Neutrophil (primary cell): ENCODE results near the gene ZBTB21.

Experiments used
- H3K27ac ChIP-seq: fragments of 200-600 bp; sonication (generic); 2 replicates; pipeline ENCODE4 v1.5.1; 2016; ENCODE audit warnings: mild to moderate bottlenecking, moderate library complexity
- H3K27me3 ChIP-seq: fragments of 200-600 bp; sonication (generic); 2 replicates; pipeline ENCODE4 v1.6.0; 2016; ENCODE audit warnings: mild to moderate bottlenecking
- H3K36me3 ChIP-seq: fragments of 200-600 bp; sonication (generic); 2 replicates; pipeline ENCODE4 v1.5.1; 2017
- H3K4me1 ChIP-seq, 2 experiments: fragments of 200-600 bp in 1 of 2; sonication (generic) in 1 of 2; 1 replicate in 1 of 2; 2 replicates in 1 of 2; pipeline versions ENCODE4 v1.5.1 to v1.6.1; 2013 to 2016; ENCODE audit warnings: low read depth in 1 of 2, low read length in 1 of 2, mild to moderate bottlenecking in 1 of 2, moderate library complexity in 1 of 2; ENCODE audit not compliant: control insufficient read depth in 1 of 2, insufficient read depth in 1 of 2
- H3K4me3 ChIP-seq, 2 experiments: fragments of 200-600 bp in 1 of 2; sonication (generic) in 1 of 2; 1 replicate in 1 of 2; 2 replicates in 1 of 2; pipeline ENCODE4 v1.5.1; 2013 to 2016; ENCODE audit warnings: low read depth in 1 of 2, low read length in 1 of 2, mild to moderate bottlenecking in 1 of 2, moderate library complexity in 1 of 2
- H3K9me3 ChIP-seq: fragments of 200-600 bp; sonication (generic); 2 replicates; pipeline ENCODE4 v1.5.1; 2016
- CTCF ChIP-seq: fragments of 200-600 bp; sonication (generic); IDR thresholded peaks from 2 replicates; pipeline ENCODE4 v1.5.1; 2016; ENCODE audit warnings: antibody characterized with exemption

Gene ZBTB21

GRCh38 chr21:42004406-42005199 is 5.6 kb downstream of the ZBTB21 start:
- TF ChIP-seq CTCF = no peak
- Histone ChIP-seq H3K27ac (no peak overlapping the region), H3K4me1 (peaks cover 7 to 8% of the 10 kb centered on the region in 2 experiments), H3K36me3 (no peaks in the 10 kb centered on the region), H3K4me3 (no peak overlapping the region), H3K27me3 (peaks cover 16% of the 10 kb centered on the region), H3K9me3 (no peaks in the 10 kb centered on the region)

GRCh38 chr21:42003051-42003461 is 7.1 kb downstream of the ZBTB21 start:
- no peak for TF ChIP-seq CTCF
- Histone ChIP-seq H3K27me3 (peaks cover 4% of the 10 kb centered on the region), H3K4me1 (no peaks in the 10 kb centered on the region)

GRCh38 chr21:42002421-42002958 is 7.7 kb downstream of the ZBTB21 start:
- no peaks in the 10 kb centered on the region for H3K4me1 ChIP-seq
- H3K4me3 ChIP-seq = no peak overlapping the region
- TF ChIP-seq CTCF = no peak
- no peaks in the 10 kb centered on the region for H3K9me3 ChIP-seq
- no peaks in the 10 kb centered on the region for H3K27me3 ChIP-seq
- H3K27ac ChIP-seq = no peak overlapping the region
- no peaks in the 10 kb centered on the region for H3K36me3 ChIP-seq

More at GRCh38 chr21:42003051-42003461, 7.1 kb downstream of the ZBTB21 start:
- H3K36me3 ChIP-seq = no peaks in the 10 kb centered on the region
- H3K9me3 ChIP-seq = no peaks in the 10 kb centered on the region
- no peak overlapping the region for H3K4me3 ChIP-seq
- no peak overlapping the region for H3K27ac ChIP-seq

- Histone ChIP-seq H3K27me3 (no peaks in the 10 kb centered on the region), H3K4me1 (no peaks in the 10 kb centered on the region), H3K4me3 (no peak overlapping the region), H3K36me3 (no peaks in the 10 kb centered on the region), H3K9me3 (no peaks in the 10 kb centered on the region), H3K27ac (no peak overlapping the region)
- TF ChIP-seq CTCF = no peak
Measured at GRCh38 chr21:42001781-42002180, 8.4 kb downstream of the ZBTB21 start.

GRCh38 chr21:42000908-42001307 is 9.3 kb downstream of the ZBTB21 start:
- TF ChIP-seq CTCF = no peak
- Histone ChIP-seq H3K4me3 (no peak overlapping the region), H3K27ac (no peak overlapping the region), H3K9me3 (no peaks in the 10 kb centered on the region), H3K27me3 (no peaks in the 10 kb centered on the region), H3K36me3 (no peaks in the 10 kb centered on the region), H3K4me1 (no peaks in the 10 kb centered on the region)
